NCI-H446 treated with DMSO at 0.1 percent for 48 hours (cell line): ENCODE measurements around the gene RPL28.
"Not testable (repeated sequence)": the region's sequence is repeated elsewhere in the genome, so short reads cannot be mapped to it uniquely, and the experiment has no call there.

Source experiments
- DNase-seq: peaks from one replicate; lab custom pipeline; 2025; lab: John Stamatoyannopoulos, UW

RPL28 gene

GRCh38 chr19:55426042-55426441, 40.3 kb downstream of the RPL28 start:
- no peak for DNase-seq

- DNase-seq, result no peak
These were observed 45.5 kb downstream of the RPL28 start for GRCh38 chr19:55431183-55431582.

- DNase-seq, result no peak
These were observed 46.7 kb downstream of the RPL28 start for GRCh38 chr19:55432241-55432959.

- DNase-seq, result no peak
These were observed 47.6 kb downstream of the RPL28 start for GRCh38 chr19:55433292-55433691.

GRCh38 chr19:55434356-55434919, 48.7 kb downstream of the RPL28 start:
- no peak for DNase-seq

GRCh38 chr19:55435020-55435419, 49.3 kb downstream of the RPL28 start:
- no peak for DNase-seq

GRCh38 chr19:55436847-55437246, 51.1 kb downstream of the RPL28 start:
- DNase-seq, result no peak

GRCh38 chr19:55437410-55437809, 51.7 kb downstream of the RPL28 start:
- DNase-seq, result no peak

- no peak for DNase-seq
These were observed 53.3 kb downstream of the RPL28 start for GRCh38 chr19:55439052-55439451.

GRCh38 chr19:55440411-55441105, 54.8 kb downstream of the RPL28 start:
- no peak for DNase-seq

GRCh38 chr19:55441319-55441691, 55.6 kb downstream of the RPL28 start:
- no peak for DNase-seq

GRCh38 chr19:55441692-55442321, 56.1 kb downstream of the RPL28 start:
- DNase-seq, result no peak

- no peak for DNase-seq
These were observed 56.7 kb downstream of the RPL28 start for GRCh38 chr19:55442372-55442961.

GRCh38 chr19:55443045-55443823, 57.5 kb downstream of the RPL28 start, which contains the start of gene SHISA7:
SHISA7 (minus strand) TSS chr19:55443300; CDS start chr19:55442863, 437 bp downstream.
- no peak for DNase-seq

GRCh38 chr19:55443824-55444480, 58.2 kb downstream of the RPL28 start:
- no peak for DNase-seq

- DNase-seq, result no peak
These were observed 58.9 kb downstream of the RPL28 start for GRCh38 chr19:55444646-55445045.

GRCh38 chr19:55446060-55446459, 60.3 kb downstream of the RPL28 start:
- DNase-seq, result no peak

GRCh38 chr19:55447421-55448174, 61.9 kb downstream of the RPL28 start:
- DNase-seq, result peak; percentile 53

- not testable (repeated sequence) for DNase-seq
These were observed 62.4 kb downstream of the RPL28 start for GRCh38 chr19:55448175-55448490.

- DNase-seq, result no peak
These were observed 63.7 kb downstream of the RPL28 start for GRCh38 chr19:55449469-55449868.
